GM12865 (cell line): ENCODE data around the gene GRIN3A.

ENCODE experiments used
- DNase-seq: peaks from one replicate; pipeline ENCODE4 v3.0.0; 2010; ENCODE audit warnings: low read depth
- H3K4me3 ChIP-seq: 2 replicates; pipeline ENCODE4 v1.5.1; 2011; ENCODE audit warnings: mild to moderate bottlenecking, low read depth, low read length, control low read depth
- TF ChIP-seq, protein P1 (sequence below): IDR thresholded peaks from 2 replicates; pipeline ENCODE4 v1.5.1; 2011; ENCODE audit warnings: low read length, control low read depth, low read depth, inconsistent platforms; ENCODE audit not compliant: insufficient read depth; ENCODE audit errors: missing control alignments

Gene GRIN3A

GRCh38 chr9:101705135-101705661, 33.2 kb downstream of the GRIN3A start:
- TF ChIP-seq, protein P1, sequence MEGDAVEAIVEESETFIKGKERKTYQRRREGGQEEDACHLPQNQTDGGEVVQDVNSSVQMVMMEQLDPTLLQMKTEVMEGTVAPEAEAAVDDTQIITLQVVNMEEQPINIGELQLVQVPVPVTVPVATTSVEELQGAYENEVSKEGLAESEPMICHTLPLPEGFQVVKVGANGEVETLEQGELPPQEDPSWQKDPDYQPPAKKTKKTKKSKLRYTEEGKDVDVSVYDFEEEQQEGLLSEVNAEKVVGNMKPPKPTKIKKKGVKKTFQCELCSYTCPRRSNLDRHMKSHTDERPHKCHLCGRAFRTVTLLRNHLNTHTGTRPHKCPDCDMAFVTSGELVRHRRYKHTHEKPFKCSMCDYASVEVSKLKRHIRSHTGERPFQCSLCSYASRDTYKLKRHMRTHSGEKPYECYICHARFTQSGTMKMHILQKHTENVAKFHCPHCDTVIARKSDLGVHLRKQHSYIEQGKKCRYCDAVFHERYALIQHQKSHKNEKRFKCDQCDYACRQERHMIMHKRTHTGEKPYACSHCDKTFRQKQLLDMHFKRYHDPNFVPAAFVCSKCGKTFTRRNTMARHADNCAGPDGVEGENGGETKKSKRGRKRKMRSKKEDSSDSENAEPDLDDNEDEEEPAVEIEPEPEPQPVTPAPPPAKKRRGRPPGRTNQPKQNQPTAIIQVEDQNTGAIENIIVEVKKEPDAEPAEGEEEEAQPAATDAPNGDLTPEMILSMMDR = no peak
- H3K4me3 ChIP-seq = no peak overlapping the region
- no peak for DNase-seq

DNA sequence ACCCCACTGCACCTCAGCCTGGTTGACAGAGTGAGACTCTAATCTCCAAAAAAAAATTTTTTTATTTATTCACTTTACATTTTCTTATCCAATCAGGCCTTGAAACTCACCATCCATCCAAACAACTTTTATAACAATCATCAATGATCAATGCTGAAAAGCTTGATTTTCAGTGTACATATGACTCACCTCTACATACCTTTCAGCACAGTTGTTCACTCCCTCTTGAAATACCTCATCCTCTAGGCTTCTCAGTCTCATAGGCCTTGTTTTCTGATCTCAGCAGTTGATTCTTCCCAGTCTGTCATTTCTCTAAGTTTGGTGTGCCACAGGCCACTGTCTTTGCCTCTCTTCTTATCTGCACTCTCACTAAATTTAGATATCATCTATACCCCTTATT, 36.2 kb downstream of the GRIN3A start:
- no peak for DNase-seq
- TF ChIP-seq, protein P1 = no peak
- no peak overlapping the region for H3K4me3 ChIP-seq

GRCh38 chr9:101693546-101694336, 44.7 kb downstream of the GRIN3A start:
- no peak overlapping the region for H3K4me3 ChIP-seq

GRCh38 chr9:101691657-101692056, 46.8 kb downstream of the GRIN3A start:
- TF ChIP-seq, protein P1 = no peak
- no peak for DNase-seq
- no peak overlapping the region for H3K4me3 ChIP-seq

More at GRCh38 chr9:101693546-101694336, 44.7 kb downstream of the GRIN3A start:
- TF ChIP-seq, protein P1 = no peak
- no peak for DNase-seq

DNA sequence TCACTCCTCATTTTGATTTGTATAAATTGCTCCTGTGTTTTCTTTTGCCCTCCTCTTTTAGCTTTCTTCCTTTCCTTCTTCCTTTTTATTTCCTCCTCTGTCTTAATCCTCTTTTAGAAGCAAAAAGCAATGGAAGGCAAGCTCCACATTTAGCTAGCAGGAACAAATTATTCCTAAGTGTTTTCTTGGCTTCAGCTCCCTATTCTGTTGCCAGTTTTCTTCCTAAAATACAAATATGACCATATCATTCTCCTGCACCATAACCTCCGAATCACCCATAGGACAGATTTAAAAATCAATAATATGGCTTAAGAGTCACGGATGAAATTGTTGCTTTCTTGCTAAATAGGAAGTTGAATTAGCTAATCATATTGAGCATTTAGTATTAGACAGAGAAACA, 49.4 kb downstream of the GRIN3A start:
- TF ChIP-seq, protein P1 = no peak
- DNase-seq = no peak
- no peak overlapping the region for H3K4me3 ChIP-seq

GRCh38 chr9:101684665-101685064, 53.8 kb downstream of the GRIN3A start:
- TF ChIP-seq, protein P1 = no peak
- no peak for DNase-seq
- H3K4me3 ChIP-seq = no peak overlapping the region
